AG10803 (cell line): ENCODE measurements around the gene CBLN4.

Experiments
- DNase-seq: peaks from one replicate; pipeline ENCODE4 v3.0.0; 2010; ENCODE audit warnings: low read depth
- H3K4me3 ChIP-seq: 2 replicates; pipeline ENCODE4 v1.5.1; 2011; ENCODE audit warnings: mild to moderate bottlenecking, low read length, control low read depth
- TF ChIP-seq, protein P1 (sequence below): conservative IDR thresholded peaks from 2 replicates; pipeline ENCODE4 v1.5.1; 2011; ENCODE audit warnings: mild to moderate bottlenecking, low read length, control low read depth, inconsistent platforms

The CBLN4 gene

DNA sequence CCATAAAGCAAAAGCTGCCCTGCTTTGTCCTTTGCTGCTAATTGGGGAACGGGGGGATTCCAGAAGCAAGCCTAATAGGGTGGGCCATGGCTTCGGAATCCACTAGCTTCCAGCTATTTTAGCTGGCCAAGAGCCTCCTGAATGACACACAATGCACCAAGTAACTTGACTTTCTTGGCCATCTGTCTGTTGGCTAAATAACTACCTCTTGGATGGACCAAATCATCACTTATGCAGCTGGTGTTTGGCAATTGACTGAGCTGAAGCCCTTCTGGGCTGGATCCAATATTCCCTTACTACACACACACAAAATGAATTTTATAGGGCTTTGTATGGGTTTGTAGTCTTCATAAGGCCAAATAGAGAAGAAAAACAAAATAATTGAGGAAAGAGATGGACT is 8.8 kb upstream of the CBLN4 start:
- DNase-seq = no peak
- no peak overlapping the region for H3K4me3 ChIP-seq
- TF ChIP-seq, protein P1, sequence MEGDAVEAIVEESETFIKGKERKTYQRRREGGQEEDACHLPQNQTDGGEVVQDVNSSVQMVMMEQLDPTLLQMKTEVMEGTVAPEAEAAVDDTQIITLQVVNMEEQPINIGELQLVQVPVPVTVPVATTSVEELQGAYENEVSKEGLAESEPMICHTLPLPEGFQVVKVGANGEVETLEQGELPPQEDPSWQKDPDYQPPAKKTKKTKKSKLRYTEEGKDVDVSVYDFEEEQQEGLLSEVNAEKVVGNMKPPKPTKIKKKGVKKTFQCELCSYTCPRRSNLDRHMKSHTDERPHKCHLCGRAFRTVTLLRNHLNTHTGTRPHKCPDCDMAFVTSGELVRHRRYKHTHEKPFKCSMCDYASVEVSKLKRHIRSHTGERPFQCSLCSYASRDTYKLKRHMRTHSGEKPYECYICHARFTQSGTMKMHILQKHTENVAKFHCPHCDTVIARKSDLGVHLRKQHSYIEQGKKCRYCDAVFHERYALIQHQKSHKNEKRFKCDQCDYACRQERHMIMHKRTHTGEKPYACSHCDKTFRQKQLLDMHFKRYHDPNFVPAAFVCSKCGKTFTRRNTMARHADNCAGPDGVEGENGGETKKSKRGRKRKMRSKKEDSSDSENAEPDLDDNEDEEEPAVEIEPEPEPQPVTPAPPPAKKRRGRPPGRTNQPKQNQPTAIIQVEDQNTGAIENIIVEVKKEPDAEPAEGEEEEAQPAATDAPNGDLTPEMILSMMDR = no peak

DNA sequence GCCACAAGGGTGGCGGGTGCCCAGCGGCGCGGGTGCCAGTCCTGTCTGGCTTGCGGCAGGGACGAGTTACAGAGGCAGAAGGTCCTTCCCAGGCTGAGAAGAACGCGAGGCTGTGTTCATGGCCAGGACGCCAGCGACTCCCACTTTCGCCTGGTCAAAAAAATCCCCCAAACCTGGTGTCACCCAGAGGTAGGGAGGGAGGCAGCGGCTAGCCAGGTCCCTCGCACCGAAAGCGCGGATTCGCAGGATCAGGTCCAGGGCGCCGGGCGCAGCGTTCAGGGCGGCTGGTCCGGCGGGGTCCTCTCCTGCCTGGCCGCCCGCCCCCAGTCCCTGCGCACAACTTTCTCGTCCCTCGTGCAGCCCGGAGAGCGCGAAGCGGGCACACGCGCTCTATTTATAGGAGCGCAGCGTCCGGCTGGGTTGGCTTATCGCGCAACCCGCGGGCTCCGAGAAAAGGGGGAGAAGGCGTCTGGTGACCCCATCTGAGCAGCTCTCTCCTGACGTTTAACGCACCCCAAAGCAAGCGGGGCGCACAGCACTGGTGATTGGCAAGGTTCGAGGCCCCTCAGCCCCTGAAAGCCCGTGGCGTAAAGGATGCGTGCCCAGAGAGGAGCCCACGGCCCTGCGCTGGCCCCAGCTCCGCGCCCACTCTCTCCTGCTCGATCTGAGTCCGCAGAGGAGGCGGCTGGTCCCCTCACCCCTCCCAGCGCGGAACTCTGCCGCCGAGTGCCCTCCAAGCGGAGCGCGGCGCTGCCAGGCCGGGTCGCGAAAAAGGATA is 519 bp downstream of the CBLN4 start:
- no peak overlapping the region for H3K4me3 ChIP-seq
- no peak for DNase-seq
- TF ChIP-seq, protein P1 = no peak

DNA sequence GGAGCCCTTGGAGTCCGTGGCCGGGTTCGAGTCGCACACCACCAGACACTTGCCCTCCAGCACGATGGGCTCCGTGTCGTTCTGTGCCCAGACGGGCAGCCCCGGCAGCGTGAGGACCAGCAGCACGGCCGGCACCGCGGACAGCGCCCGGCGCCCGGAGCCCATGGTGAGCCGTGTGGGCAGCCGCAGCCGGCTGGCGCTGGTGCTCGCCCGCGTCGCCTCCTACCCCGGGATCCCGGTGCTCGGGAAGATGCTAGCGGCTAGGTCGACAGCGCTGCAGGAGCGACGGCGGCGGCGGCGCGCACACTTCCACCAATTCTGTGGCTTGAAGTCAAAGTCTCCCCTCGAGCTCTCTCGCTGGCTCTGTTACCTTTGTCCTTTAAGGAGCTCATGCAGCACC is 1.3 kb downstream of the CBLN4 start:
- no peak for DNase-seq
- TF ChIP-seq, protein P1 = no peak
- H3K4me3 ChIP-seq = no peak overlapping the region

DNA sequence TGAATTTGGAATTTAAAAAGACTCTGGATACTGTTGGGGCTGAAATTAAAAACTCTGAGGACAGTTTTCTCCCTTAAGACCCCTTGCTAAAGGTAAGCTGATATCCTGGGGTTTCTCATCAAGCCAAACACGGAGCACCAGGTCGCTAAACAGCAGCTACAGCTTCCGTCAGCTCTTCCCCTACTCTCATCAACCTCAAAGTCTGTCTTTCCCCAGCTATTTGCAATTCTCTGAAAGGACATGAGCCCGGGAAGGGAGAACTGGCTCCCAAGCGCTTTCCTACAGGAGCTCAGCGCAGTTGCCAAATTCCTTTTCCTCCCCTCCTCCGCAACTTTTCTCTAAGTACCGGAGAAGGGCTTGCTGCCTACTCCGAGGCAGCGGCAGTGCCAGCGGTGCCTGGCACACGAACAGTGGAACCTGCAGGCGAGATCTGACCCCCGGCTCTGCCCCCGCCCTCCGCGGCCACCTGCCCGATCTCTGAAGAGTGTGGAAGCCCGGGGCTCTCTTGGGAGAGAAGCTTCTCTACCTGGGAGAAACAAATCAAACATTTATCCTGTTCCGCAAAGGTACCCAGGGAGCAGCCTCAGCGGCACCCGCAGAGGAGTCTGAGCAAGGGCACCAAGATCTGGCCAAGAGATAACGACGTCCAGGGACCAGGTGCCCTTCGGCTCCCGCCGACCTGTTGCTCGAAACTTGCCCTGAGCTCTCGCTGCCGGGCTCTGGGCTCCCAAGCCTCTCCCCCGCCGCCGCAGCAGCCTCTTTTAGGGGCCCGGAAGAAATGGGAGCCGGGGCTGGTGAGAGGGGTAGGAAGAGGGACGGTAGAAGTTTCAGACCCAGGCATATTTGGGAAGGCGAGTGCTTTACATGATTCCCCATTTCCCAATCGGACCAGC is 2.2 kb downstream of the CBLN4 start:
- no peak overlapping the region for H3K4me3 ChIP-seq
- DNase-seq = no peak
- TF ChIP-seq, protein P1 = no peak

DNA sequence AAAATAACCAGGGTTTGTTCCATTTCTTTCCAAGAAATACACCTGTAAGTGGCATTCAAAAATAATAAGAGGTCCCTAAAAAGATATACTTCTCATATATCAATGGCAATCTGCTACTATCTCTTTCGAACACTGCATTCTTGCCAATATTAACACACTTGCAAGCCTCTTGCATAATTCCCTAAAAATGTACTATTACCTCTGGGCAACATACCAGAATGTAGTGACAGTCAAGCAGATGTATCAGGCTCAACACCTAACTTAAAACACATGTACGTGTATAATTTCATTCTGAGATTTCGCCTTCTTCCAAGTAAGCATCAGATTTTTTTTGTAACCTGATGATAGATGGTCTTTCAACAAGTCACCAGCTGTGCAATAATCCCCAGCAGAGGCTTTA is 3.4 kb downstream of the CBLN4 start:
- TF ChIP-seq, protein P1 = no peak
- H3K4me3 ChIP-seq = no peak overlapping the region
- DNase-seq = no peak

DNA sequence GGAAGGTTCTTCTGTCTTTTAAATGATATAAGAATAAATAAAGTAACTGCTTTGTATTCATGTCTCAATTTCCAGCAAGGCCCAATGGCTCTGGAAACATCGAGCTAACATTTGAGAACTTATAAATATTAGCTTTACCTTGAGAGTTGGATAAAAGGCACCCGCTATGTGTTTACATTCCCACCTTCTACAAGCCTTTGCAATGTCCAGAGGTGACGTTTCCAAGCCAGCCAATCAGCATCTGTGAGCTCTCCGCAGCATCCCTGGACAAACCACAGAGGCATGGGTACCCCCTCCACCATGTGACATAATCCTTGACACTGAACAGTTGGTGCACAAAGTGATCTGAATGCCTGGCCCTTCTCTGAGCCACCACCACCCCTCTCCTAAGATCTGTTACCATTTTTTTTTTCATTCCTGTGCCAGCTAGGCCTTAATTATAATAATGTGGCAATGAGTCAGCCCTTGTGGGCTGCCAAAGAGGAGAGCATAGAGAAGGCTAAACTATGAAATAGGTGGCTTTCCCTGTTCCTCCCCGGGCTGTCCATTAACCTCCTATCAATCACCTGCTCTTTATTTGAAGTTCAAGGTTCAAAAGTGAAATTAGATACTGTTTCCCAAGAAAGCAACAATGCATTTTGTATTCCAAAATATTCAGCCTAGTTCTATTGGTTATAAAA is 4.1 kb downstream of the CBLN4 start:
- no peak overlapping the region for H3K4me3 ChIP-seq
- DNase-seq = no peak
- TF ChIP-seq, protein P1 = no peak
